ENCODE measurements around the gene MYO18B. TPM values are rescaled to one million over a fixed set of nuclear protein-coding genes. Genes with fewer than 3 reads are reported as not detected.

Gene MYO18B
- total RNA-seq, 1 experiment from 2014 or later = 0.07 TPM

DNA sequence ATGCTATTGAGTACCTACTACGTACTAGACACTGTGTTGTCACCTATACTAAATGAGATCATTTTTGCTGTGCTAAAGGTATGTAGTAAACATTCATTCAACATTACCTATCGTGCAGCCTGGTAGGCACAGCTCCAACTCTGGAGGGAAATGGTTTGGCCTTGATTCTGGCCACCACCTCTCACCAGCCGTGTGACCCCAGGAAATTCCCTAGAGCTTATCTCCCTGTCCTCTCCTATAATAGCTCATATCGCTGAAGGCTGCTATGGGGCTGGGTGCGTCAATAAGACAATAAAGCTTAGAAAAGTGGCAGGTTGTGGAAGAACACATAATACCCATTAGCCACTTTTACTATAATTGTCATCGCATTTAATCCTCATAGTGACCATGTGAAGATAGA is 107.5 kb downstream of the MYO18B start:
- H3K9me3 ChIP-seq = no peaks in the 10 kb centered on the region
- H3K4me1 ChIP-seq = no peaks in the 10 kb centered on the region
- no peak overlapping the region for H3K4me3 Mint-ChIP-seq (ENCODE audit: unreplicated experiment)
- H3K4me3 ChIP-seq (ENCODE audit: low read depth, low read length) = no peak overlapping the region
- POLR2A ChIA-PET = no interaction called here
- intact Hi-C loops (cut with micrococcal nuclease; ENCODE audit: unreplicated experiment) = no loop called here
- no peak overlapping the region for H3K27ac Mint-ChIP-seq (ENCODE audit: unreplicated experiment)
- peaks cover 8% of the 10 kb centered on the region for H3K27me3 Mint-ChIP-seq (ENCODE audit: insufficient read depth, unreplicated experiment)
- no peaks in the 10 kb centered on the region for H3K9me3 Mint-ChIP-seq (ENCODE audit: unreplicated experiment)
- H3K36me3 ChIP-seq (ENCODE audit: control insufficient read depth, insufficient read depth, low read length) = no peaks in the 10 kb centered on the region
- H3K36me3 Mint-ChIP-seq (ENCODE audit: insufficient read depth, unreplicated experiment) = no peaks in the 10 kb centered on the region
- TF ChIP-seq, protein P1, sequence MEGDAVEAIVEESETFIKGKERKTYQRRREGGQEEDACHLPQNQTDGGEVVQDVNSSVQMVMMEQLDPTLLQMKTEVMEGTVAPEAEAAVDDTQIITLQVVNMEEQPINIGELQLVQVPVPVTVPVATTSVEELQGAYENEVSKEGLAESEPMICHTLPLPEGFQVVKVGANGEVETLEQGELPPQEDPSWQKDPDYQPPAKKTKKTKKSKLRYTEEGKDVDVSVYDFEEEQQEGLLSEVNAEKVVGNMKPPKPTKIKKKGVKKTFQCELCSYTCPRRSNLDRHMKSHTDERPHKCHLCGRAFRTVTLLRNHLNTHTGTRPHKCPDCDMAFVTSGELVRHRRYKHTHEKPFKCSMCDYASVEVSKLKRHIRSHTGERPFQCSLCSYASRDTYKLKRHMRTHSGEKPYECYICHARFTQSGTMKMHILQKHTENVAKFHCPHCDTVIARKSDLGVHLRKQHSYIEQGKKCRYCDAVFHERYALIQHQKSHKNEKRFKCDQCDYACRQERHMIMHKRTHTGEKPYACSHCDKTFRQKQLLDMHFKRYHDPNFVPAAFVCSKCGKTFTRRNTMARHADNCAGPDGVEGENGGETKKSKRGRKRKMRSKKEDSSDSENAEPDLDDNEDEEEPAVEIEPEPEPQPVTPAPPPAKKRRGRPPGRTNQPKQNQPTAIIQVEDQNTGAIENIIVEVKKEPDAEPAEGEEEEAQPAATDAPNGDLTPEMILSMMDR (IDR thresholded peaks at IDR 0.05; ENCODE audit: insufficient read depth in 1 of 2, low read depth in 1 of 2, low read length in 1 of 2, severe bottlenecking in 1 of 2, unreplicated experiment in 1 of 2) = no peak
- BruUV-seq (replicated peaks) = no TSS peak
- no peaks in the 10 kb centered on the region for H3K27me3 ChIP-seq (replicated peaks; ENCODE audit: control insufficient read depth, insufficient read depth, low read length)
- CTCF ChIA-PET = no interaction called here
- no peaks in the 10 kb centered on the region for H3K4me1 Mint-ChIP-seq (ENCODE audit: low read depth, unreplicated experiment)
- DNase-seq = no peak

- H3K4me3 ChIP-seq (ENCODE audit: low read depth, low read length) = no peak overlapping the region
- H3K36me3 ChIP-seq (ENCODE audit: control insufficient read depth, insufficient read depth, low read length) = no peaks in the 10 kb centered on the region
- ChIA-PET CTCF (interaction anchor here (0.6 kb wide), 1 partner anchor 96 kb away, joined by 13 read pairs; no protein-coding TSS in a partner anchor), POLR2A (no interaction called here)
- Mint-ChIP-seq H3K4me1 (ENCODE audit: low read depth, unreplicated experiment) (no peaks in the 10 kb centered on the region), H3K36me3 (ENCODE audit: insufficient read depth, unreplicated experiment) (no peaks in the 10 kb centered on the region), H3K27ac (ENCODE audit: unreplicated experiment) (no peak overlapping the region), H3K4me3 (ENCODE audit: unreplicated experiment) (no peak overlapping the region), H3K9me3 (ENCODE audit: unreplicated experiment) (no peaks in the 10 kb centered on the region), H3K27me3 (ENCODE audit: insufficient read depth, unreplicated experiment) (peaks cover 5% of the 10 kb centered on the region)
- DNase-seq = no peak
- no peaks in the 10 kb centered on the region for H3K4me1 ChIP-seq
- no peaks in the 10 kb centered on the region for H3K27me3 ChIP-seq (replicated peaks; ENCODE audit: control insufficient read depth, insufficient read depth, low read length)
- TF ChIP-seq, protein P1 (IDR thresholded peaks at IDR 0.05; ENCODE audit: insufficient read depth in 1 of 2, low read depth in 1 of 2, low read length in 1 of 2, severe bottlenecking in 1 of 2, unreplicated experiment in 1 of 2) = no peak
- intact Hi-C loops (cut with micrococcal nuclease; ENCODE audit: unreplicated experiment) = no loop called here
- no TSS peak for BruUV-seq (replicated peaks)
- no peaks in the 10 kb centered on the region for H3K9me3 ChIP-seq
Measured at GRCh38 chr22:25852223-25852622, 110.2 kb downstream of the MYO18B start.

GRCh38 chr22:25853078-25853477 is 111.1 kb downstream of the MYO18B start:
- Mint-ChIP-seq H3K9me3 (ENCODE audit: unreplicated experiment) (no peaks in the 10 kb centered on the region), H3K4me3 (ENCODE audit: unreplicated experiment) (no peak overlapping the region), H3K36me3 (ENCODE audit: insufficient read depth, unreplicated experiment) (no peaks in the 10 kb centered on the region), H3K27ac (ENCODE audit: unreplicated experiment) (no peak overlapping the region), H3K27me3 (ENCODE audit: insufficient read depth, unreplicated experiment) (peaks cover 5% of the 10 kb centered on the region), H3K4me1 (ENCODE audit: low read depth, unreplicated experiment) (no peaks in the 10 kb centered on the region)
- H3K4me3 ChIP-seq (ENCODE audit: low read depth, low read length) = no peak overlapping the region
- no peaks in the 10 kb centered on the region for H3K27me3 ChIP-seq (replicated peaks; ENCODE audit: control insufficient read depth, insufficient read depth, low read length)
- no peaks in the 10 kb centered on the region for H3K36me3 ChIP-seq (ENCODE audit: control insufficient read depth, insufficient read depth, low read length)
- intact Hi-C loops (cut with micrococcal nuclease; ENCODE audit: unreplicated experiment) = no loop called here
- POLR2A ChIA-PET = no interaction called here
- H3K9me3 ChIP-seq = no peaks in the 10 kb centered on the region
- no peaks in the 10 kb centered on the region for H3K4me1 ChIP-seq
- TF ChIP-seq, protein P1 (IDR thresholded peaks at IDR 0.05; ENCODE audit: insufficient read depth in 1 of 2, low read depth in 1 of 2, low read length in 1 of 2, severe bottlenecking in 1 of 2, unreplicated experiment in 1 of 2) = no peak
- CTCF ChIA-PET = no interaction called here
- no peak for DNase-seq
- BruUV-seq (replicated peaks) = no TSS peak
